Stimulated activated CD8-positive, alpha-beta memory T cell treated with anti-CD3 and anti-CD28 coated beads, Interleukin-12 subunit alpha, Interleukin-12 subunit beta, amount 100 ng/mL, for 24 hours (primary cell): ENCODE results near the gene ROMO1.
"Not testable (repeated sequence)": the region's sequence is repeated elsewhere in the genome, so short reads cannot be mapped to it uniquely, and the experiment has no call there.

Experiments used
- DNase-seq: peaks from one replicate; pipeline ENCODE4 v3.0.0-alpha.2; 2020; ENCODE audit errors: extremely low read depth

ROMO1 gene

GRCh38 chr20:35680452-35681183 lies 18.6 kb upstream of the ROMO1 start:
- no peak for DNase-seq

GRCh38 chr20:35681960-35682359 lies 17.2 kb upstream of the ROMO1 start:
- no peak for DNase-seq

GRCh38 chr20:35685368-35685767 lies 13.8 kb upstream of the ROMO1 start:
- not testable (repeated sequence) for DNase-seq

GRCh38 chr20:35686872-35687271 lies 12.3 kb upstream of the ROMO1 start:
- DNase-seq = not testable (repeated sequence)

DNA sequence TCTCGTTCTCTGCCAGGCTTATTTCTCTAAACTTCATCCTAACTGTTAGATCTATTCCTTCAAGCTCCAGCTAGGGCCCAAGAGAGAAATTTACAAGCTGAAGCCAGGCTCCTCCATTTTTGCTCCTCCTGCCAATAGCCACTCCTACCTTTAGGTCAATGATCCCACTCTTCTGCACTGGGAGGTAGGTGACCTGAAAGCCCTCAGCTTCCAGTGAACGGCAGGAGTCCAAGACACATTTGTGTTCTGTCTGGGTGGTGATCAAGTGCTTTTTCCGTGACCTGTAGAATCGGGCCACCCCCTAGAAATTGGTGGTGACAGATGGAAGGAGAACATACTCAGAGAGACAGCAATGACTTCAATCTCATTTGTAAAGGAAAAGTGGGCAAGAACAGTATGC lies 8.9 kb upstream of the ROMO1 start:
- DNase-seq = no peak

DNA sequence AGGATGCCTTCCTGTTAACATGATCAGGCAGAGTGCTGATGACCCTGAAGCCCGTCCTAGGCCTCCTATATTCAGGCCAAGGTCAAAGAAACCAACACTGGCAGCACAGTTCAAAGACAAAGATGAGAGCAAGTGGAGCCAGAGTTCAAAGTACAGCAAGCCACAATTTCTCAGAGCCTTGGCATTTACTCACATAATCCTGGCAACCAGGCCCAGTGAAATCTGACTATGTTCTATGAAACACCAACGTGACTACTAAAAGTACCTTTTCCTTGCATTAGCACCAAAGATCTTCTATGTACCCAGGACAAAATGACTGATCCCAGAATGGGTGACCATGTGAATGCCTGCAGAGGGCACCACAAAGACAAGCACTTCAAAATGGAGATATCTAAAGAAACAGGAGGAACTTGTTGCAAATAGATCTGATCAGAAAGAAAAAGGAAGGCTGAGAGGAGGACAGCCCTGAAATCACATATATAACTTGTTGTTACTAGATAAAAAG lies 3.9 kb upstream of the ROMO1 start:
- DNase-seq = no peak

- no peak for DNase-seq
These were observed 3.2 kb upstream of the ROMO1 start for GRCh38 chr20:35695978-35696377.

GRCh38 chr20:35697696-35698297 lies 1.4 kb upstream of the ROMO1 start:
- DNase-seq = no peak

DNA sequence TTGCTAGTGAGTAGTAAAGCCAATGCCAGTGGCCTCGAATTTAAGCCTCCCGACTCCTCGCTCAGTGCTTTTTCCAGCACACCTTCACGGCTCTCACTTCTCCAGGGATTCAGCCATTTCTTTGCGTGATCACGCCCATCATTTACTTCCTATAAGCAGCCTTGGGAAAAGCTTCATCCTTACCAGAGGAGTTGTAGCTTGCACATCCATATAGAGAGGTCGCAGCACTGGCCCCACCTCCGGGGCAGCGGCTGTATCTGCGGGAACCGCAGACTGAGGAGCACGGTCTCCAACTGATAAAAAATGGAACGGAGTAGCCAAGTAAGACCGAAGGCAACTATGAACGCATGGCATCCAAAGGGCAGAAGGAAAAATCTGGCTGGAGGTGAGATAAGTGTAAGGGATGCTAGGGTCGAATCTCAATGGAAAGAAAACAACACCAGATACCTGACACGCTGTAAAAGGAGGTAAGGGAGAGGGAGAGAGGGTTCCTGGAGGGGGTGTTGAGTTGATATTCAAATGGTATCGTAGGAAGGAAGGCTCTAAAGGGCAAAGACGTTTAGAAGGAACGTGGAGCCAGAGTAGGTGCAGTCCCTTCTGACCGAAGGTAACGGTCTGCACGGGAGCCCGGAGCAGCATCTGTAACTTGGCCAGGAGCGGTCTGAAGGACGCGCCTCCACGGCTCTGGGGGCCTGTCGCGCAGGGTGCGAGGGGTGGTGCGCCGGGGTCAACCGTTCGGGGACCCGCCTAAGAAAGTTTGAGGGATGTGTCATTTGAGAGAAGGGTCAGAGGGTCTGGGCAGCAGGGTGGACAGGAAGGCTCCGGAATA lies 693 bp upstream of the ROMO1 start:
- no peak for DNase-seq

GRCh38 chr20:35699957-35700624 lies 886 bp downstream of the ROMO1 start:
- DNase-seq = no peak

DNA sequence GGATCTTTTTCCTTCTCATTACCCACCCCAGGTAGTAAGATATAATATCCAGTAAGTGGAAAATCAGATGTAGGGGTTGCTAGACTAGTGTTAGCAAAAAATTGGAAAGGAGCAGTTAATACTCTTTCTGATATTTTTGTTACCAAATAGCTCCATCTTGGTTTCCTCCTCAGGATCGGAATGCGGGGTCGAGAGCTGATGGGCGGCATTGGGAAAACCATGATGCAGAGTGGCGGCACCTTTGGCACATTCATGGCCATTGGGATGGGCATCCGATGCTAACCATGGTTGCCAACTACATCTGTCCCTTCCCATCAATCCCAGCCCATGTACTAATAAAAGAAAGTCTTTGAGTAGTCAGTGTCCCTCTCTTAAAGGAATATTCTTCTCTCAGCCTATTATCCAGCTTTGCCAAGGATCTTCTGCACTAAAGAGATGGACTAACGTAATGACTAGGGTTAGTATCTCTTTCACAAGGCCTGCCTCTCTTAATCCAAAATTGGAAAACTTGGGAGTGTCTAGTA lies 1.5 kb downstream of the ROMO1 start:
- no peak for DNase-seq

DNA sequence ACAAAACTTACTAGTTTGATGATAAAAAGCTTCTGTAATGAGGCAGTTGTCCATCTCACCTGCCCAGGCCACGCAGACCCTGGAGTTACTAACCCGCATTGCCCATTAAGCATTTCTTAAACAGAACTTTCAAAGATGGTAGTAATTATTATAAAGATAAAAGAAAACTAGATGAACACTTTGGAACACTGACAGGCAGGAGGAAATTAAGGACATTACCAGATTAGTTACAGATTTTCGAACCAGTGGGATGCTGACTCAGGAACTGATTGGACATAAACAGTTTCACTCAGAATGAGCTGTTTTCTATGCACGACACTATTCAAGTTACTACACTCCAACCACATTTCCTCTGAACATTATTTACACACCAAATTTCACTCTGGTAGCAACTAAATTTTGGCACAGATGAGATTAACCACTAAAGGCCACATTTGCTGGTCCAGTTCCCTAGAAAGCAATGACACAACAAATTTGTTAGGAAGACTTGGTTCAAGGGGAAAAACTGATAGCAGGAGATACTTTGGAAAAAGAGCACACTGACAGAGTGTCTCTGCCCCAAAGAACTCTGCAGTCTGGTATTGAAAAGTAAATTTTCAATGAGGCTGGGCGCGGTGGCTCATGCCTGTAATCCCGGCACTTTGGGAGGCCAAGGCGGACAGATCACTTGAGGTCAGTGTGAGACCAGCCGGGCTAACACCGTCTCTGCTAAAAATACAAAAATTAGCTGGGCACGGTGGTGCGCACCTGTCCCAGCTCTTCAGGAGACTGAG lies 3.0 kb downstream of the ROMO1 start:
- DNase-seq = no peak

- no peak for DNase-seq
These were observed 3.9 kb downstream of the ROMO1 start for GRCh38 chr20:35702824-35703695.

- no peak for DNase-seq
These were observed 5.5 kb downstream of the ROMO1 start for GRCh38 chr20:35704514-35705261.

- not testable (repeated sequence) for DNase-seq
These were observed 6.7 kb downstream of the ROMO1 start for GRCh38 chr20:35705894-35706293.

DNA sequence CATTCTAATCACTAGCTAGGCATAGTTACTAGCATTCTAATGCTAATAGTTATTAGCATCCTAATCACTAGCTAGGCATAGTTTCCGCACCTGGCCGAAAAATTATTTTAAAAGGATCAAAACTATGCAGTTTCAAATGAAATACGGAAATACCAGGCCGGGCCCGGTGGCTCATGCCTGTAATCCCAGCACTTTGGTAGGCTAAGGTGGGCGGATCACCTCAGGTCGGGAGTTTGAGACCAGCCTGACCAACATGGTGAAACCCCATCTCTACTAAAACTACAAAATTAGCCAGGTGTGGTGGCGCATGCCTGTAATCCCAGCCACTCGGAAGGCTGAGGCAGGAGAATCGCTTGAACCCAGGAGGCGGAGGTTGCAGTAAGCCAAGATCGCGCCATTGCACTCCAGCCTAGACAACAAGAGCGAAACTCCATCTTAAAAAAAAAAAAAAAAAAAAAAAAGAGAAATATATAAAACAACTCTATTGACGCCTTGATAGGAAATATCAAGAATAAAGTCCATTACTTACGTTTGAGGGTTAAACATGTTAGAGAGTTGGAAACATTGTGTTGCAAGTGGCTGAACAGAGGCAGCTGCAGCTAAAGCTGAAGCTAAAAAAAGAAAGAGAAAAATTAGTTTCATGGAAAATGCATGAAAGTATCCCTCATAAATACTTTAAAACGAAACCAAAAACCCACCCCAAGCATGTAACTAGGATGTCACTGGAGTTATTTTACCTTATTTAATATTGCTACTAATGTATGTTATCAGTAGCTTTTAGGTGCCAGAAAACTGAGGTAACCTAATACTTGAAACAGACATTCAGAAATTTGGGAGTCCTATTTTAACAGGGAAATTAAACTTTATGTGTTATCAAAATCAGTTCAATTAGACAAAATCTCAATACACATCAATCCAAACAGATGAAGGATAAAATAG lies 7.7 kb downstream of the ROMO1 start:
- DNase-seq = not testable (repeated sequence)

- no peak for DNase-seq
These were observed 9.3 kb downstream of the ROMO1 start for GRCh38 chr20:35708502-35708901.

- DNase-seq = no peak
These were observed 10.1 kb downstream of the ROMO1 start for GRCh38 chr20:35709259-35709658.
